Endothelial cell of umbilical vein (primary cell): ENCODE data around the gene CCDC70. TPM values are rescaled to one million over a fixed set of nuclear protein-coding genes. Genes with fewer than 3 reads are reported as not detected.

Experiments
- BruUV-seq: library from RNA; stranded (reverse); fragments of 400-500 nt; replicated peaks from 2 replicates; lab custom pipeline; 2021; lab: Mats Ljungman, UMichigan
- CTCF ChIA-PET: fragments of 300-600, 350-600 bp; sonication (Branson Sonifier 250); formaldehyde crosslinking; loops from one replicate; lab custom pipeline; 2021; ENCODE audit warnings: antibody characterized with exemption, inconsistent platforms; lab: Charles Lee
- POLR2A ChIA-PET: fragments of 300-600, 350-600 bp; sonication (Branson Sonifier 250); formaldehyde crosslinking; loops from one replicate; lab custom pipeline; 2021; ENCODE audit warnings: antibody characterized with exemption, inconsistent platforms; lab: Charles Lee
- DNase-seq: peaks from one replicate; pipeline ENCODE4 v3.0.0-alpha.2; 2011; ENCODE audit warnings: low read depth, low spot score
- FAIRE-seq: peaks from 2 replicates; lab custom pipeline; 2011; peaks lifted over from hg19 to GRCh38; lab: Jason Lieb, UNC
- H2AFZ ChIP-seq: 2 replicates; pipeline ENCODE4 v1.6.0; 2012; ENCODE audit warnings: low read depth, low read length, control low read depth, inconsistent platforms
- H3K27ac ChIP-seq: 2 replicates; pipeline ENCODE4 v1.5.1; 2011; ENCODE audit warnings: low read depth, mild to moderate bottlenecking, control low read depth, low read length, moderate library complexity; ENCODE audit not compliant: insufficient read depth
- H3K27me3 ChIP-seq, 2 experiments: 2 replicates each; pipeline versions ENCODE4 v1.6.0 to v1.6.1; 2011; ENCODE audit warnings: low read length in 2 of 2, mixed read lengths in 1 of 2; ENCODE audit not compliant: control insufficient read depth in 2 of 2, insufficient read depth in 2 of 2
- H3K36me3 ChIP-seq, 2 experiments: 2 replicates in 1 of 2; 3 replicates in 1 of 2; pipeline ENCODE4 v1.5.1; 2011; ENCODE audit warnings: low read length in 2 of 2, mild to moderate bottlenecking in 1 of 2, moderate library complexity in 1 of 2; ENCODE audit not compliant: control insufficient read depth in 2 of 2, insufficient read depth in 2 of 2; ENCODE audit errors: extremely low read depth in 1 of 2
- H3K4me1 ChIP-seq: 3 replicates; pipeline ENCODE4 v1.5.1; 2011; ENCODE audit warnings: mild to moderate bottlenecking, low read length; ENCODE audit not compliant: control insufficient read depth, insufficient read depth; ENCODE audit errors: extremely low read depth
- H3K4me2 ChIP-seq: 2 replicates; pipeline ENCODE4 v1.6.1; 2011; ENCODE audit warnings: low read length, control low read depth, mixed read lengths; ENCODE audit not compliant: insufficient read depth
- H3K4me3 ChIP-seq, 3 experiments: fragments of 200-600 bp in 1 of 3; sonication (generic), shearing (Covaris generic) in 1 of 3; replicated peaks in 1 of 3; 2 replicates each; pipeline ENCODE4 v1.5.1; 2011 to 2016; ENCODE audit warnings: control low read depth in 3 of 3, low read length in 3 of 3, mild to moderate bottlenecking in 2 of 3, inconsistent platforms in 1 of 3, low read depth in 1 of 3, moderate library complexity in 1 of 3; ENCODE audit not compliant: insufficient read depth in 1 of 3
- H3K79me2 ChIP-seq: 2 replicates; pipeline ENCODE4 v1.6.0; 2012; ENCODE audit warnings: low read length, inconsistent platforms; ENCODE audit not compliant: control insufficient read depth, insufficient read depth
- H3K9ac ChIP-seq: replicated peaks from 2 replicates; pipeline ENCODE3; 2011; ENCODE audit warnings: low read length, control low read depth; ENCODE audit not compliant: insufficient read depth; ENCODE audit errors: extremely low read depth
- H3K9me1 ChIP-seq: replicated peaks from 3 replicates; pipeline ENCODE4 v1.6.0; 2011; ENCODE audit warnings: mild to moderate bottlenecking, low read length; ENCODE audit not compliant: control insufficient read depth, insufficient read depth; ENCODE audit errors: extremely low read depth
- H3K9me3 ChIP-seq: replicated peaks from 2 replicates; pipeline ENCODE4 v1.5.1; 2012; ENCODE audit warnings: low read length, inconsistent platforms; ENCODE audit not compliant: control insufficient read depth, insufficient read depth
- H4K20me1 ChIP-seq: replicated peaks from 2 replicates; pipeline ENCODE3; 2011; ENCODE audit warnings: mild to moderate bottlenecking, low read length; ENCODE audit not compliant: control insufficient read depth, insufficient read depth; ENCODE audit errors: extremely low read depth
- CTCF ChIP-seq, 2 donors: IDR thresholded peaks; 1 replicate in 1 of 2; 2 replicates in 1 of 2; pipeline ENCODE4 v1.5.1; 2011; ENCODE audit warnings: low read length in 2 of 2, mild to moderate bottlenecking in 2 of 2, moderate library complexity in 2 of 2, control low read depth in 1 of 2, inconsistent platforms in 1 of 2, low read depth in 1 of 2; ENCODE audit not compliant: insufficient read depth in 1 of 2; ENCODE audit errors: extremely low read depth in 1 of 2
- FOS ChIP-seq: IDR thresholded peaks from 2 replicates; pipeline ENCODE4 v1.6.1; 2011; ENCODE audit warnings: mild to moderate bottlenecking, low read length, moderate library complexity, borderline replicate concordance; ENCODE audit not compliant: insufficient read depth
- dilution Hi-C: fragments of 300-500 bp; cut with MboI; formaldehyde crosslinking; loops from one replicate; pipeline ENCODE4 v1.15.0; 2019; ENCODE audit warnings: low sequenced_read_pairs; ENCODE audit not compliant: extremely low pct_ligation_motif_present
- intact Hi-C: fragments of 100-400 bp; cut with micrococcal nuclease; formaldehyde crosslinking; loops from one replicate; pipeline ENCODE4 v1.10.0; 2022
- polyA plus RNA-seq, 4 experiments: library from polyadenylated mRNA; depleted of rRNA in 3 of 4; stranded (reverse) in 3 of 4; unstranded in 1 of 4; fragments of >200 nt; gene quantifications; 2 replicates each; pipeline versions ENCODE4 v1.2.1 to v1.2.3, GENCODE V29; 2011 to 2012; ENCODE audit warnings: missing spikeins in 1 of 4
- total RNA-seq: library from RNA; stranded (reverse); gene quantifications from 2 replicates; pipeline ENCODE4 v1.2.3, GENCODE V29; 2021

CCDC70 gene
- total and polyA plus RNA-seq, 2 donors (not counting 3 experiments of a cell fraction or from before 2014, with no cell fraction given): not detected

- no TSS peak for BruUV-seq
- TF ChIP-seq CTCF (IDR thresholded peaks at IDR 0.05; ENCODE audit: extremely low read depth in 1 of 2, insufficient read depth in 1 of 2, low read depth in 1 of 2, low read length in 2 of 2) (peak; percentile 93 to 97), FOS (no peak)
- Histone ChIP-seq H3K27ac (no peak within 1 kb of the TSS), H3K9me1 (no peaks in the 10 kb centered on the region), H3K4me2 (peak within 1 kb of the TSS; percentile 8), H3K9me3 (no peaks in the 10 kb centered on the region), H3K79me2 (no peaks in the 10 kb centered on the region), H3K4me3 (no peak within 1 kb of the TSS), H3K27me3 (peaks cover 6 to 11% of the 10 kb centered on the region in 2 experiments), H3K9ac (no peak within 1 kb of the TSS), H3K4me1 (peaks cover 9% of the 10 kb centered on the region), H4K20me1 (no peaks in the 10 kb centered on the region), H3K36me3 (no peaks in the 10 kb centered on the region), H2AFZ (peak within 1 kb of the TSS; percentile 49)
- peak; percentile 60 for DNase-seq
- ChIA-PET POLR2A (no interaction called here), CTCF (interaction anchor here (0.6 to 3.5 kb wide), 17 partner anchors 9 to 410 kb away, joined by 3 to 29 read pairs (median 5); partner anchors contain the start of genes ALG11 and NEK5)
- dilution Hi-C loops: no loop called here
- intact Hi-C loops: loop anchor here (1.0 kb wide), 1 partner anchor 284 kb away; the partner anchor contains the start of gene NEK5
- FAIRE-seq: peak; percentile 78
Observed at GRCh38 chr13:51844862-51845573, 16.8 kb upstream of the CCDC70 start, which contains the start of gene TMEM272. Gene TMEM272 (minus strand): TSS chr13:51845177. CDS start chr13:51838530, 6,647 bp downstream.
